IPS-NIHi7 (cell line): ENCODE results near the gene IL24.

ENCODE experiments used
- DNase-seq: peaks from one replicate; pipeline ENCODE4 v3.0.0; 2012; ENCODE audit warnings: mixed read lengths; ENCODE audit errors: extremely low spot score

Gene IL24

DNA sequence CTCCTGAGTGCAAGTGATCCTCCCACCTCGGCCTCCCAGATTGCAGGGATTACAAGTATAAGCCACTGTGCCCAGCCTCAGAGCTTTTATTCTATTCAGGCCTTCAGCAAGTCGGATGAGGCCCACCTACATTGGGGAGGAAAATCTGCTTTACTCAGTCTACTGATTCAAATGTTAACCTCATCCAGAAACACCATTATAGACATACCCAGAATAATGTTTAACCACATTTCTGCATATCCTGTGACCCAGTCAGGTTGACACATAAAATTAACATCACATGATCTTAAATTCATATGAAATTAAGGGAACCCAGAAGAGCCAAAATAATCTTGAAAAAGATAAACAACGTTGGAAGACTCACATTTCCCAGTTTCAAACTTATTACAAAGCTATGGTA lies 16.9 kb upstream of the IL24 start:
- DNase-seq: no peak

DNA sequence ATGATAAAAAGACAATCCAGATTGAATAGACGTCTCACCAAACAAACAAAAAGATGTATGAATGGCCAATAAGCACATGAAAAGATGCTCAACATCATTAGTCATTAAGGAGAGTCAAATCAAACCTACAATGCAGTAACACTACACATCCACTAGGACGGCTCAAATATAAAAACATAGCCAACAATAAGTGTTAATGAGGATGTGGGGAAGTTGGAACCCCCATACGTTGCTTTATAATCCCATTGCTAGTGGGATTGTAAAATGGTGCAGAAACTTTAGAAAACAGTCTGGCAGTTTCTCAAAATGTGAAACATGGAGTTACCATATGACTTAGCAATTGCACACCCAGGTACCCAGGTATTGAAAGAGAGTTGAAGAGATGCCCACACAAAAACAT lies 14.7 kb upstream of the IL24 start:
- no peak for DNase-seq

DNA sequence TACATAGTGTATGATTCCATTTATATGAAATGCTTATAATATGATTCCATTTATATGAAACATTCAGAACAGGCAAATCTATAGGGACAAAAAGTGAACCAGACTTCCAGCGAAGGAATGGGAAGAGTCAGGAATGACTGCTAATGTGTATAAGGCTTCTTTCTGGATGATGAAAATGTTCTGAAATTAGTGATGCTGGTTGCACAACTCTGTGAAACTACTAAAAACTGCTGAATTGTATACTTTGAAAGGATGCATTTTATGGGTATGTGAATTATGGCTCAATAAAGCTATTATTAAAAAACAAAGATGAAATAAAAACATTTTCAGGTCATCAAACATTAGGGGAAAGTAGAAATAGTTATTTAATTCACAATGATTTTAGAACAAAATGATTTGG lies 14.1 kb upstream of the IL24 start:
- no peak for DNase-seq

DNA sequence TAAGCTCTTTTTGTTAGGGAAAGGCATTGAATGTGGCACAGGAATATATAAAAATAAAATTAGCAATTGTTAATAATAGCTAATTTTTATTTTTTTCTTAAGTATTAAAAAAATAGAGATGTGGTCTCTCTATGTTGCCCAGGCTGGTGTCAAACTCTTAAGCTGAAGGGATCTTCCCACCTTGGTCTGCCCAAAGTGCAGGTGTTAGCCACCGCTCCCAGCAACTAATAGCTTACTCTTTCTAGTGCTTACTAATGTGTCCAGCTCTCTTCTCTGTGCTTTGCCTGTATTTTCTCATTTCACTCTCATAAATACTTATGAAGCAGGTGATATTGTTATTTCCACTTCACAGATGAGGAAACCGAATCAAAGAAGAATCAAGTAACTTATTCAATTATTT lies 13.4 kb upstream of the IL24 start:
- no peak for DNase-seq

DNA sequence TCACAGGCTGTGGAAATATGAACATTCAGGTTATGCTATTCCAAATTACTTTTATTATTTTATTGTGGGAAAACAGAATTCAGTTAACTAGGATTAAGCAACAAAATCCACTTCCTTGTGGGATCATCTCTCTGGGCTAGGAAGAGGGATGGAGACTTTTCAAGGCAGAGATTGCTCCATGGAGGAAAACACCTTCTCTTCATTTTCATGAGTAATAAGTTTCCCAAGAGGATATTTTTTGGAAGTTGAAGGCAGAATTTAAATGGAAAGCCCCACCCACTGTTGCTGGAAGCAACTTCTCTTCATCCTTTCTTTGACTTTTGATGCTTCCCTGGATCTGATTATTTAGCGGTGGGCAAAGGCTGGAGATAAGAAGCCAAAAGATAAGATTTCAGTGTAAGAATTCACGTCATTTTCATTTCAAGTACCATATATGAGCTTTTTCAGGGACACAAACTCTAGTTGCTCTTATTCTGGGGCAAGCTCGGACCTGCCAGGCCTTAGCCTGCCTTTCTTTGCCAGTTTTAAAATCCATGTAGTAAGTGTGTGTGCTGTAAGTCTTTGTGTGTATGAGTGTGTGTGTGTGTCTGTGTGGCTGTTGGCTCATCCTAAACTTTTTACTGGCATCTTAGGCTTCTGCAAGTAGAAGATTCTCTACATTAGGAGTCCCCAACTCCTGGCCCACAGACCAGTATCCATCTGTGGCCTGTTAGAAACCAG lies 11.7 kb upstream of the IL24 start:
- DNase-seq: no peak

DNA sequence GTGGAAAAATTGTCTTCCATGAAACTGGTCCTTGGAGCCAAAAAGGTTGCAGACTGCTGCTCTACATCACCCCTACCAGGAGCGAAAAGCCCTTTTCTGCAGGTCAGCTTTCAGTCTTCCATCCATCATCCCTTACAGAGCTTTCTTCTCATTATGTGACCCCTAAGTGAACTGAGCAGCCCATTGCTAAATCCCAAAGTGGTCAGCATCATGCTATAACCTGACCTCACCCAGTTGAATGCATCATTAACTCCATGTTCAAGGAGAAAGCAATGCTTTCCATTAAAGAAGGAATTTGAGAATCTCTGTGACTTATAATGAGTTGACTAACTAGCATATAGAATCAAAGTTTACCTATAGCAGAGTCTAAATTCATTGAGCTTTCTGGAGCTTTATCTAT lies 10.4 kb upstream of the IL24 start:
- no peak for DNase-seq

DNA sequence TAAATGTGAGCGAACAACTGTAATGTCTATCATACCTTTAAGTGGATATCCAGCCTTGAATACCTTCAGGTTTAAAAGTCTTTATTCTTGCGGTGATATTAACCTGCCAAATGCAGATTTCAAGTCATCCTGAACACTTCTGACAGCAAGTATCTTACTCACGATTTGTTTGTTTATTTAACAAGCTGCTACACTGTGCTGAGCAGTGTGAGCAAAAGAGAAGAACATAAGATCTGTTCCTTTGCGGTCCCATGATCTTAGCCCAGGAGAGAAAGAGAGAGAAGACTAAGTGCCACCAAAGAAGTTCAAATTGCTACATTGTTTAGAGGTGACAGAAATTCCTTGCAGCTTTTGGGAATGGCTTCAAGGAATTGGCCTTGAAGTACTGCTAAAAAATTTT lies 9.5 kb upstream of the IL24 start:
- no peak for DNase-seq

DNA sequence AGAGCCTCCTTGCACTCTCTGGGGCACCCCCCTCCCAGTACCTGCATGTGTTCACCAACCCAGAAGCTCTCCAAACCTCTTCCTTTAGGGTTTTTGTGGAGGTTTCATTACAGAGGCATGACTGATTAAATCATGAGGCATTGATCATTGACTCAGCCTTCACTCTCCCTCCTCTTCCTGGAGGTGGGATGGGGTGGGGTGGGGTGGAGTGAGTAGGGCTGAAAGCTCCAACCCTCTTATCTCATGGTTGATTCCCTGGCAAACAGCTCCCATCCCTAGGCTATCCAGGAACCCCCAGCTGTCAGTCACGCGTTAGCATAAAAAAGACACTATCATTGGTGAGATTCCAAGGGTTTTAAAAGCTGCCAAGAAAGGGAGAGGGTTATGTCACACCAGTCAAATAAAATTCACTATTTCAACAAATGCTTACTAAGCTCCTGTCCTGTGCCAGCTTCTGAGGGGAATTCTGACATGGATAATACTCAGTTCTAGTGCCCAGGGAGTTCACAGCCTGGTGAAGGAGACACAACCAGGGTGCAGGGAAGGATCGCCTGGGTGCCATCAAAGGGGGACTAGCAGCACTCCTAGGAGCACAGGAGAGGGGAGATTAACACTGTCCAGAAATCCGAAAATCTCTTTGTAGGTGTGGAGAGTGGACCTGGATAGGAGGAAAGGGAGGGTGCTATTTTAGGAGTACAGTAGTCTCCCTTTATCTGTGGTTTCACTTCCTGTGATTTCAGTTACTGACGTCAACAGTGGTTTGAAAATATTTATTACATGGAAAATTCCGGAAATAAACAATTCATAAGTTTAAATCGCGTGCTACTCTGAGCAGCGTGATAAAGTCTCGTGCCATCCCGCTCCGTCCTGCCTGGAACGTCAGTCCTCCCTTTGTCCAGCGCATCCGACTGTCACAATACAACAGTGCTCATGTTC lies 6.8 kb upstream of the IL24 start:
- peak; percentile 41 for DNase-seq

DNA sequence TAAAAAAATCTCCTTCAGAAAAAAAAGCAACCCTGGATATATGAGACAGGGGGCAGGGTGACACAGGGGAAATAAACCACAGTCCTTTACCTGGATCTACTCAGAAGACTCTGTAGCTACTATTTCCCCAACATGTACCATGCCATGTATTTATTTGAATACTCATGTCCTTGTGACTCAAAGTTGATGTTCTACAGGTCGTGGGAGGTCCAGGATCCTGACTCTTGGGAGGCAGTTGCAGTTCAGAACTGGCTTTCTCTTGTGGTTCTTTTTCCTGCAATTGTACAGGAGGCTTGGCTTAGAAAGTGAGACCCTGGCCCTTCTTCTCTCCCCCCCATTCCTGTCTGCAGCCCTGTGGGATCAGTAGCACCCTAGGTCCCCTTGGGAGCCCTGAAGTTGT lies 5.8 kb upstream of the IL24 start:
- no peak for DNase-seq

DNA sequence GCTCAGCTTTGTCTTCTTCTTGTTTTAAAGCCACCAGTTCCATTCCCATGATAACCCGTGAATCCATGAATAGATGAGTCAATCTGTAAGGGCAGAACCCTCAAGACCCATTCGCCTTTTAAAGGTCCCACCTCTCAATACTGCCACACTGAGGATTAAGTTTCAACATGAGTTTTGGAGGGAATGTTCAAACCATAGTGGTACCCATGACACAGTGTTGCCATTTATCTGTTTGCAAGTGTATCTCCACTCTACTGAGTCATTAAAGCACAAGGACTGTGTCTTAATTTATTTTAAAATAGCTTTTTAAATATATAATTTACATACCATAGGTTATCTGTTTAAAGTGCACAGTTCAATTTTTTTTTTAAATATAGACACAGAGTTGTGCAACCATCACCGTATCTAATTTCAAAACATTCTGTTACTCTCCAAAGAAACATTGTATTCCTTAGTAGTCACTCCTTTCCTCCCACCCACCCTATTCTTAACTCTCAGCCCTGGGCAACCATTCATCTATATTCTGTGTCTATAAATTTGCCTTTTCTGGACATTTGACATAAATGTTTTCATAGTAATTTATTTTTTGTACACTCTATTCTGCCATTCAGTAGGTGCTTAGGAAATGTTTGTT lies 4.8 kb upstream of the IL24 start:
- no peak for DNase-seq

DNA sequence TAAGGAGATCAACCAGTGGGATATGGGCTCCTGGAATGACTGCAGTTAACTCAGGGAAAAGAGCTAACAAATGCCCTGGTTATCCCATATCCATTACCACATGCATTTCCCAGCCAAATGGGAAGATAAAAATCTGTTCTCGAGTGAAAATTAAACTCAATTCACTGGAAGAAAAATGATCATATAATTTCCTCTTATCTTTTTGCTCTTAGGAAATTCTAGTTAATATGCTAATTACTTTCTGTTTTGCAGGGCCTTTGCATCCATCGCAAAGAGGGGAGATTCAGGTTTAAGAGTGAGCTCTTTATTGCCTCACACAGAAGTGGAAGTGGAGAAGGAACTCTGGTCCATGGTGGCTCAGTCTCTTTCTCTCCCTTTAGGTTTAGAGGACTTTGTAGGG lies 3.9 kb upstream of the IL24 start:
- DNase-seq: no peak

DNA sequence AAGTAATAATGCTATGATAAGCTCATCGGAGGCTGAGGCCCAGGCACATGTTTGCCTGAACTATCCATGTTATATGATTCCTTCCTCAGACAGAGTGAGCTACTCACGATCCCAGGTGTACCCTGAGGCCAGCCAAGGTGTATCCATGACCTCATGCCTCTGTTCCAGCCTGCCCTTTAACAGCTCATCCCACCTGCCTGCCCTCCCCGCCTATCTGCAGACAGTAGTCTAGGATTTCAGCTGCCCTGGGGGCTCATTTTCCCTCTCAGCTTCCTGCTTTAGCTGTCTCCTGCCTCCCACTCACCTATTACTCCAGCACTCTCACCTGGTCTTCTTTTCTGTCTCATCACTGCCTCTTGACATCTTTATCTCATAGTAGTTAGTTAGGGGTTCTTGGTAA lies 1.9 kb upstream of the IL24 start:
- DNase-seq: no peak

DNA sequence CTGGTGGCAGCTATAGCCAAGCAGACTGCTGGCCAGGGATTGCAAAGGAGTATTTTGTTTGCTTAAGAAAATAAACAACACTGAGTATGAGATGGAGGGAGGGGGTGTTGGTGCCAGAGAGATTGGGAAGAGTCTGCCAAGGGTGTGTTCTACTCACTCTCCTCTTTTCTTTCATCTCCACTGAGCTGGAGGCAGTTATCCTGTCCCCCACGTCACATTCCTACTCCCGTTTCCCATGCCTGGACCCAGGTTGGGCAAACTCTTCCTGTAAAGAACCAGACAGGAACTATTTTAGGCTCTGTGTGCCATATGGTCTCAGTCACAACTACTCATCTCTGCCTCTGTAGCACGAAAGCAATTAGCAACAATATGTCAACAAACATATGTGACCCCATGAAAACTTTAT lies 1.4 kb upstream of the IL24 start:
- DNase-seq: no peak

DNA sequence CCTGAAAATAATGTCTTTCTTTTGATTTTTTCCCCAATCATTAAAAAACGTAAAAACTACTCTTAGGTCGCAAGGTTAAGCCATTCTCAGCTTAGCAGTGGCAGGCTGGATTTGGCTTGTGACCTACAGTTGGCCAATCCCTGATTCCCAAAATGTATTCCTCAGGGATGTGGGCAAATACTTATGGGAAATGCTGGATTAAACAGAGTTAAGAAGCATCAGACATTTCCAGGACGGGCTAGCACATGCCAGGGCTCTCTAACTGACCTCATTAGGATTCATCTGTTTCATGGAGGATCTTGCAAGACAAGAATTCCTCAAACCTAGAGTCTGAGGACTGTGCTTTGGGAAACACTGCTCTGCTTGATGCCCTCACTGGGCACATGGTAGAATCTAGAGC lies 982 bp upstream of the IL24 start:
- DNase-seq: no peak

DNA sequence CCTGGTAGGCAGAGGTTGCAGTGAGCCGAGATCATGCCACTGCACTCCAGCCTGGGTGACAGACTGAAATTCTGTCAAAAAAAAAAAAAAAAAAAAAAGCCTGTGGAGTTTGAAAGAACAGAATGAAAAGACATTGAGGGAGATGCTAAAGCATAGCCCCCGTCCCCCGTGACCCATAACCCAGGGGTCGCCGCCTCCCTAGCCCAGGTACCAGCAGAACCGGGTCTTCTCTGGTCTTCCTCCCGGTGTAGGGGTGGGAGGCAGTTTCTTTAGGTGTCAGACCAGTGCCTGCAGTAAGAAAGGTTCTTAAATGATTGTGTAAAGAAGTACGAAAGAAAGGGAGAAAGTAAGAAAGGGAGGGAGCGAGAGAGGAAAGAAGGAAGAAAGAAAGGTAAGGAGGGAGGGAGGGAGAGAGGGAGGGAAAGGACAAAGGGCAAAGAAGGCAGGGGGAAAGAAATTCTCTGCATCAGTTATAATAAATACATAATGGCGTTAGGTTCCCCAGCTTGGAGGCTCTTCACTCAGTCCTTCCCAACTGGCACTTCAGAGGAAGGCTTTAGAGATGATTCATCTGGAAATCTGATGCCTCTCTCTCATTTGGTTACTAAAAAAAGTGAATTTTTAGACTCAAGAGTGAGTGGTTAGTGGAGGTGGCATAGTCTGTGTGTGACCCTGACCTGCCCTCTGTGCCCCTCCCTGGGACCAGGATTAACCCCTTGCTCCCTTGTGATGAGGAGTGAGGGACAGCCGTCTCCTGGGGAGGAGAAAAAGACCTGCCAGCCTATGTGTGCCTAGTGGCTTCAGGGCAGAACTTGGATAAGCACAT lies 1.1 kb downstream of the IL24 start:
- no peak for DNase-seq

DNA sequence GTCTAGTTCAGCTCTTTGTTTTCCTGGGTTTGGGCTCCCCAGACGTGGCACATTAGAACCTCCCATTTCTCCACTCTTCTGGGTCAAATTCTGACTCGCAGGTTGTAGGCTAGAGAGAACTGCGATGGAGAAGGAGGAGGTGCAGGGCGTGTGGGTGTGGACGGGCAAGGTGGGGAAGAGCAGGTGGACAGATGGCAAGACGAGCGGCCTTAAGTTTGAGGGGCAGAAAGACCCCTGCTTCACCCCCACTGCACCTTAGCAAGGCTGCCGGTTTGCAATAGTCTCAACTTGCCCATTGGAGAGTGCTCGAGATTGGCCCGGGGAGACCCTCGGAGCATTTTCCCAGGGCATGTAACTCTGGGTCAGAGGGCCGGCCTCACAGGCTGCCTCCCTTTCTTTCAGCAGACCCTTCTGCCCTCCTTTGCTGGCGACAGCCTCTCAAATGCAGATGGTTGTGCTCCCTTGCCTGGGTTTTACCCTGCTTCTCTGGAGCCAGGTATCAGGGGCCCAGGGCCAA lies 1.7 kb downstream of the IL24 start:
- no peak for DNase-seq

DNA sequence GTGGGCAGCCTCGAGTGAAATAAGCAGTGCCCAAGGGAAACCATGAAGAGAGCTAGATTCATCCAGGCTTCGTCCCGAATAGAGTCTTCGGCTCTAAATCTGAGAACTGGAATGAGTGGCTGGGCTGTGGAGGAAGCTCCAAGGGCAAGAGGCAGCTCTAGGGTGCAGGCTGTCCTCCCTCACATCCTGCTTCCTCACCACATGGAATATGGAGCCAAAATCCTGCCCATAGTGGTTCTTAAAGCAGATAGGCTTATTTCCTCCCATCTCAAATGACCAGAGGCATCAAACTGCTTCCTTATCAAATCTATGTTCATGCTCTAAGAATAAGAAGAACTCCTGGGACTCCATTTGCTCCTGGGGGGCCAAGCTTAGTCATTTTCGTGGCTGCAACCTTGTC lies 2.5 kb downstream of the IL24 start:
- no peak for DNase-seq

DNA sequence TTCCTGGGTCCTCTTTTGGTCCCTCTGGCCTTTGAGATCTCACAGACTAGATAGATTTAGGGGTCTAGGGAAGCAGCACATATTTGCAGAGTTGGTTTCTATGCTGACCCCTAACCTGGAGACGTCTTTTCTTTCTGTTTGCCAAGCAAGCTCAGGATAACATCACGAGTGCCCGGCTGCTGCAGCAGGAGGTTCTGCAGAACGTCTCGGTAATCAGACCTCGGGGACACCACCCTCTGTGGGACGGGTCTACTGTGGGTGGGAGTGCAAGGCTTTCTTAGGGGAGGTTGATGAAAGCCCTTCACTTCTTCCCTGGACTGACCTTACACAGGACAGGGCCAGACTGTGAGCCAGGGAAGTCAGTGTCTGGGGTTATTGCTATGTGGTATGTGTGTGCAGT lies 2.9 kb downstream of the IL24 start:
- no peak for DNase-seq

DNA sequence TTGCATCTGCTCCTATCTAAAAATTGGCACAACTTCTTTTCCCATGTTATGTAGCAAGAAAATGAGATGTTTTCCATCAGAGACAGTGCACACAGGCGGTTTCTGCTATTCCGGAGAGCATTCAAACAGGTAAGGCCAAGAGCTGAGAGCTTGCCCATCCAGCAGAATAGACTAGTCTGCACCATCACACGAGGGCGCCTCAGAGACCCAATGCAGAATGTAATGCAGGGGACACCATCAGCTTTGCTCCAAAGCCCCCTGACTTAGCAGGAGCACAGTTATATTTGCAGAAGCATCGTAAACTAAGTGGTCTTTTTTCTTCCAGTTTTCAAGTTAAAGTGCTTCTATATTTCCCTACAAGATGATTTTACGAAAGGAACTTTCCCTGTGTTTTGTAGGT lies 4.7 kb downstream of the IL24 start:
- DNase-seq: no peak

DNA sequence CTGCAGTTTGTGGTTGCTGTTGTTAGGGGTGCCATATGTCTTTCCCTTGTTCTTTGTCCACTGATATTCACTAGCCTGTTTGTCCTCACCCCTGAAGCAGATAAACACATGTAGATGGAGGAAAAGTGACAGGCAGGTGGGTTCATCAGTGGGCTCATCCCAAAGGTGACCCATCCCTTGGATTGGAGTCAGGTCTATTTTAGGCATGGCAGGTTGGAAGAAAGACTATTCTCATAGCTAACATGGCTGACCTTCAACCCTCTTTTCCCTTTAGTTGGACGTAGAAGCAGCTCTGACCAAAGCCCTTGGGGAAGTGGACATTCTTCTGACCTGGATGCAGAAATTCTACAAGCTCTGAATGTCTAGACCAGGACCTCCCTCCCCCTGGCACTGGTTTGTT lies 5.5 kb downstream of the IL24 start:
- DNase-seq: no peak

DNA sequence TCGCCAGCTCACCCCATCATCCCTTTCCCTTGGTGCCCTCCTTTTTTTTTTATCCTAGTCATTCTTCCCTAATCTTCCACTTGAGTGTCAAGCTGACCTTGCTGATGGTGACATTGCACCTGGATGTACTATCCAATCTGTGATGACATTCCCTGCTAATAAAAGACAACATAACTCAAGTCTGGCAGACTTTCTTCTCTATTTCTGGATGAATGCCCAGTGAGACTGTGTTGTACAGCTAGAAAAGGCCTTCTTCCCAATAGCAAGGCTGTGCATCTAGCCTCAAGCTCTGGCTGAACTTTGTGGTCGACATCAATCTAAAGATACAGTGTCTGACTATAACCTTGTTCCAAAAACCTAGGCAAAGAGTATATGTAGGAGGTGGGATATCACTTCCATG lies 6.4 kb downstream of the IL24 start:
- no peak for DNase-seq
